ENCODE data around the gene ADIG. TPM values are rescaled to one million over a fixed set of nuclear protein-coding genes. Genes with fewer than 3 reads are reported as not detected.
"Not testable (repeated sequence)": the region's sequence is repeated elsewhere in the genome, so short reads cannot be mapped to it uniquely, and the experiment has no call there.

The ADIG gene
- polyA plus RNA-seq, 4 donors = not detected

- DNase-seq (ENCODE audit: low read depth in 4 of 4, low spot score in 3 of 4) = no peak
Measured at GRCh38 chr20:38569747-38570525, 11.1 kb upstream of the ADIG start.

- DNase-seq (ENCODE audit: low read depth in 4 of 4, low spot score in 3 of 4) = no peak
Measured at GRCh38 chr20:38573413-38573812, 7.6 kb upstream of the ADIG start.

- no peak for DNase-seq (ENCODE audit: low read depth in 4 of 4, low spot score in 3 of 4)
Measured at GRCh38 chr20:38579219-38579910, 1.6 kb upstream of the ADIG start.

- DNase-seq (ENCODE audit: low read depth in 4 of 4, low spot score in 3 of 4) = no peak
Measured at GRCh38 chr20:38579921-38580320, 1.1 kb upstream of the ADIG start.

- DNase-seq (ENCODE audit: low read depth in 4 of 4, low spot score in 3 of 4) = no peak
Measured at GRCh38 chr20:38581830-38582358, 897 bp downstream of the ADIG start.

GRCh38 chr20:38583306-38583705 lies 2.3 kb downstream of the ADIG start:
- no peak for DNase-seq (ENCODE audit: low read depth in 4 of 4, low spot score in 3 of 4)

- DNase-seq (ENCODE audit: low read depth in 4 of 4, low spot score in 3 of 4) = no peak
Measured at GRCh38 chr20:38584099-38584763, 3.2 kb downstream of the ADIG start.

GRCh38 chr20:38585404-38586180 lies 4.6 kb downstream of the ADIG start:
- no peak for DNase-seq (ENCODE audit: low read depth in 4 of 4, low spot score in 3 of 4)

- no peak for DNase-seq (ENCODE audit: low read depth in 4 of 4, low spot score in 3 of 4)
Measured at GRCh38 chr20:38586181-38586525, 5.2 kb downstream of the ADIG start.

GRCh38 chr20:38588303-38588702 lies 7.3 kb downstream of the ADIG start:
- no peak for DNase-seq (ENCODE audit: low read depth in 4 of 4, low spot score in 3 of 4)

GRCh38 chr20:38589351-38589750 lies 8.4 kb downstream of the ADIG start:
- DNase-seq (ENCODE audit: low read depth in 4 of 4, low spot score in 3 of 4) = no peak

GRCh38 chr20:38589967-38590675 lies 9.1 kb downstream of the ADIG start:
- DNase-seq (ENCODE audit: low read depth in 4 of 4, low spot score in 3 of 4) = no peak

GRCh38 chr20:38590676-38591473 lies 9.9 kb downstream of the ADIG start:
- no peak for DNase-seq (ENCODE audit: low read depth in 4 of 4, low spot score in 3 of 4)

GRCh38 chr20:38591474-38592410 lies 10.7 kb downstream of the ADIG start:
- DNase-seq (ENCODE audit: low read depth in 4 of 4, low spot score in 3 of 4) = no peak

GRCh38 chr20:38592411-38592790 lies 11.4 kb downstream of the ADIG start:
- DNase-seq (ENCODE audit: low read depth in 4 of 4, low spot score in 3 of 4) = not testable (repeated sequence)

- DNase-seq (ENCODE audit: low read depth in 4 of 4, low spot score in 3 of 4) = not testable (repeated sequence)
Measured at GRCh38 chr20:38594281-38594680, 13.3 kb downstream of the ADIG start.

GRCh38 chr20:38595886-38596285 lies 14.9 kb downstream of the ADIG start:
- DNase-seq (ENCODE audit: low read depth in 4 of 4, low spot score in 3 of 4) = not testable (repeated sequence)

- peak in 3 of 4 donors; percentile 19 to 33 (median 26) for DNase-seq (ENCODE audit: low read depth in 4 of 4, low spot score in 3 of 4)
Measured at GRCh38 chr20:38599410-38599882, 18.4 kb downstream of the ADIG start.
